Measurements from ENCODE around the gene CUBN.

Gene CUBN

GRCh38 chr10:16984242-16984641, 145.4 kb downstream of the CUBN start:
- Histone ChIP-seq H3K4me3 (ENCODE audit: low read depth, low read length) (no peak overlapping the region), H3K4me1 (ENCODE audit: control insufficient read depth, insufficient read depth, low read length) (no peaks in the 10 kb centered on the region), H3K27ac (ENCODE audit: extremely low read depth, low read depth, low read length) (no peak overlapping the region), H3K9me3 (ENCODE audit: control insufficient read depth, insufficient read depth, low read depth, low read length) (no peaks in the 10 kb centered on the region), H3K36me3 (ENCODE audit: control insufficient read depth in 2 of 2, insufficient read depth in 1 of 2, low read length in 2 of 2) (no peaks in the 10 kb centered on the region)
- TF ChIP-seq ZNF354C (tag by site-specific recombination; IDR thresholded peaks at IDR 0.05; ENCODE audit: borderline replicate concordance, low read depth) (no peak), ZNF155 (tag by site-specific recombination; IDR thresholded peaks at IDR 0.05) (no peak), ZNF561 (tag by site-specific recombination; IDR thresholded peaks at IDR 0.05; ENCODE audit: borderline replicate concordance) (no peak), ZNF747 (tag by site-specific recombination; IDR thresholded peaks at IDR 0.05) (no peak), ZNF600 (tag by site-specific recombination; IDR thresholded peaks at IDR 0.05) (no peak)
- POLR2A ChIA-PET: no interaction called here
- CTCF ChIA-PET: interaction anchor here (0.8 kb wide), 1 partner anchor 31 kb away, joined by 3 read pairs; no protein-coding TSS in a partner anchor

GRCh38 chr10:16976803-16977202, 152.8 kb downstream of the CUBN start:
- no peaks in the 10 kb centered on the region for H3K36me3 ChIP-seq (ENCODE audit: control insufficient read depth in 2 of 2, insufficient read depth in 1 of 2, low read length in 2 of 2)
- POLR2A ChIA-PET: no interaction called here
- no peak overlapping the region for H3K4me3 ChIP-seq (ENCODE audit: low read depth, low read length)
- H3K4me1 ChIP-seq (ENCODE audit: control insufficient read depth, insufficient read depth, low read length): no peaks in the 10 kb centered on the region
- no peaks in the 10 kb centered on the region for H3K9me3 ChIP-seq (ENCODE audit: control insufficient read depth, insufficient read depth, low read depth, low read length)
- no peak overlapping the region for H3K27ac ChIP-seq (ENCODE audit: extremely low read depth, low read depth, low read length)
- CTCF ChIA-PET: interaction anchor here (0.7 kb wide), 1 partner anchor 199 kb away, joined by 3 read pairs; no protein-coding TSS in a partner anchor
- TF ChIP-seq ZNF175 (tag by site-specific recombination; IDR thresholded peaks at IDR 0.05): no peak
- TF ChIP-seq ZNF585B (tag by site-specific recombination; IDR thresholded peaks at IDR 0.05): no peak
- no peak for TF ChIP-seq ZNF302 (tag by site-specific recombination; IDR thresholded peaks at IDR 0.05; ENCODE audit: low read depth)
- no peak for TF ChIP-seq ZNF114 (tag by site-specific recombination; IDR thresholded peaks at IDR 0.05)

GRCh38 chr10:16975188-16975587, 154.4 kb downstream of the CUBN start:
- Histone ChIP-seq H3K4me1 (ENCODE audit: control insufficient read depth, insufficient read depth, low read length) (no peaks in the 10 kb centered on the region), H3K36me3 (ENCODE audit: control insufficient read depth in 2 of 2, insufficient read depth in 1 of 2, low read length in 2 of 2) (no peaks in the 10 kb centered on the region), H3K4me3 (ENCODE audit: low read depth, low read length) (no peak overlapping the region), H3K9me3 (ENCODE audit: control insufficient read depth, insufficient read depth, low read depth, low read length) (no peaks in the 10 kb centered on the region), H3K27ac (ENCODE audit: extremely low read depth, low read depth, low read length) (no peak overlapping the region)
- ChIA-PET POLR2A (no interaction called here), CTCF (no interaction called here)
- no peak for TF ChIP-seq ZNF433 (tag by site-specific recombination; IDR thresholded peaks at IDR 0.05; ENCODE audit: low read depth)

GRCh38 chr10:16968416-16969041, 161.1 kb downstream of the CUBN start:
- ChIA-PET CTCF (interaction anchor here (1.3 to 1.5 kb wide), 3 partner anchors 15 to 97 kb away, joined by 3 to 7 read pairs (median 3); no protein-coding TSS in a partner anchor), POLR2A (interaction anchor here (0.7 to 1.7 kb wide), 2 partner anchors 90 to 261 kb away, joined by 3 to 6 read pairs; no protein-coding TSS in a partner anchor)
- Histone ChIP-seq H3K4me3 (ENCODE audit: low read depth, low read length) (no peak overlapping the region), H3K4me1 (ENCODE audit: control insufficient read depth, insufficient read depth, low read length) (no peaks in the 10 kb centered on the region), H3K27ac (ENCODE audit: extremely low read depth, low read depth, low read length) (no peak overlapping the region), H3K36me3 (ENCODE audit: control insufficient read depth in 2 of 2, insufficient read depth in 1 of 2, low read length in 2 of 2) (no peaks in the 10 kb centered on the region), H3K9me3 (ENCODE audit: control insufficient read depth, insufficient read depth, low read depth, low read length) (no peaks in the 10 kb centered on the region)
- no peak for TF ChIP-seq ZNF518A (tag by site-specific recombination; conservative IDR thresholded peaks at IDR 0.05; ENCODE audit: low read depth)
- no peak for TF ChIP-seq ZSCAN30 (tag by site-specific recombination; IDR thresholded peaks at IDR 0.05)
- TF ChIP-seq ZNF624 (tag by site-specific recombination; IDR thresholded peaks at IDR 0.05): no peak
- no peak for TF ChIP-seq ZNF768 (tag by site-specific recombination; IDR thresholded peaks at IDR 0.05)
- TF ChIP-seq ZFP69B (tag by site-specific recombination; IDR thresholded peaks at IDR 0.05): no peak
- TF ChIP-seq ZNF324 (tag by site-specific recombination; IDR thresholded peaks at IDR 0.05): no peak
- TF ChIP-seq ZNF747 (tag by site-specific recombination; IDR thresholded peaks at IDR 0.05): no peak
- no peak for TF ChIP-seq PRDM6 (tag by site-specific recombination; IDR thresholded peaks at IDR 0.05)
- TF ChIP-seq KLF16 (tag by site-specific recombination; IDR thresholded peaks at IDR 0.05): no peak
- no peak for TF ChIP-seq ZBTB6 (tag by site-specific recombination; IDR thresholded peaks at IDR 0.05)
